GM23338 (cell line): ENCODE data around the gene HEBP1. TPM values are rescaled to one million over a fixed set of nuclear protein-coding genes. Genes with fewer than 3 reads are reported as not detected.

ENCODE experiments used
- ATAC-seq: fragments of 200-7000 bp; cut with Tn5 transposase; 3 replicates; pipeline ENCODE4 v1.9.1; 2020
- DNase-seq: peaks from one replicate; pipeline ENCODE4 v3.0.0-alpha.2; 2015; ENCODE audit warnings: low spot score
- H2AFZ ChIP-seq: fragments of 200-600 bp; sonication (generic); 2 replicates; pipeline ENCODE4 v1.8.0; 2016; ENCODE audit warnings: antibody characterized with exemption, mild to moderate bottlenecking, moderate library complexity
- H3F3A ChIP-seq: fragments of 200-600 bp; sonication (generic); replicated peaks from 2 replicates; pipeline ENCODE4 v1.8.0; 2017; ENCODE audit warnings: antibody characterized with exemption, mixed run types, low read depth
- H3K27ac ChIP-seq: fragments of 200-600 bp; sonication (generic); 2 replicates; pipeline ENCODE4 v1.6.1; 2016; ENCODE audit warnings: low read depth
- H3K27me3 ChIP-seq: fragments of 200-600 bp; sonication (generic); 2 replicates; pipeline ENCODE4 v1.8.0; 2016; ENCODE audit warnings: mild to moderate bottlenecking, mixed run types, moderate library complexity; ENCODE audit not compliant: insufficient read depth
- H3K36me3 ChIP-seq: fragments of 200-600 bp; sonication (generic); 2 replicates; pipeline ENCODE4 v1.8.0; 2016; ENCODE audit warnings: mild to moderate bottlenecking; ENCODE audit not compliant: insufficient read depth
- H3K4me1 ChIP-seq: fragments of 200-600 bp; sonication (generic); 2 replicates; pipeline ENCODE4 v1.8.0; 2016; ENCODE audit warnings: mild to moderate bottlenecking, moderate library complexity; ENCODE audit not compliant: insufficient read depth
- H3K4me2 ChIP-seq: fragments of 200-600 bp; sonication (generic); 2 replicates; pipeline ENCODE4 v1.7.1; 2017; ENCODE audit warnings: mixed run types
- H3K4me3 ChIP-seq: fragments of 200-600 bp; sonication (generic); 2 replicates; pipeline ENCODE4 v1.6.1; 2016; ENCODE audit warnings: mixed run types
- H3K79me2 ChIP-seq: fragments of 200-600 bp; sonication (generic); replicated peaks from 2 replicates; pipeline ENCODE4 v1.8.0; 2017; ENCODE audit warnings: mild to moderate bottlenecking; ENCODE audit not compliant: insufficient read depth
- H3K9me2 ChIP-seq: fragments of 200-600 bp; sonication (generic); 2 replicates; pipeline ENCODE4 v1.8.0; 2017; ENCODE audit not compliant: insufficient read depth
- H4K20me1 ChIP-seq: fragments of 200-600 bp; sonication (generic); replicated peaks from 2 replicates; pipeline ENCODE4 v1.8.0; 2017; ENCODE audit warnings: mild to moderate bottlenecking; ENCODE audit not compliant: insufficient read depth
- H3K27ac Mint-ChIP-seq: 2 replicates; pipeline ENCODE4 v1.8.0; 2020; ENCODE audit warnings: inconsistent platforms, mild to moderate bottlenecking, moderate library complexity, mixed read lengths
- H3K27me3 Mint-ChIP-seq: 3 replicates; pipeline ENCODE4 v1.8.0; 2022; ENCODE audit warnings: low read depth, mild to moderate bottlenecking, moderate library complexity, mixed read lengths, inconsistent platforms; ENCODE audit not compliant: insufficient read depth, poor library complexity
- H3K36me3 Mint-ChIP-seq: 3 replicates; pipeline ENCODE4 v1.8.0; 2021; ENCODE audit warnings: low read depth, mild to moderate bottlenecking, inconsistent platforms, moderate library complexity, mixed read lengths
- H3K4me1 Mint-ChIP-seq: 3 replicates; pipeline ENCODE4 v1.8.0; 2020; ENCODE audit warnings: mild to moderate bottlenecking, inconsistent platforms, mixed read lengths
- H3K4me3 Mint-ChIP-seq: 3 replicates; pipeline ENCODE4 v1.8.0; 2021; ENCODE audit warnings: moderate library complexity, mild to moderate bottlenecking, inconsistent platforms, mixed read lengths
- H3K9me3 Mint-ChIP-seq: 3 replicates; pipeline ENCODE4 v1.8.0; 2020; ENCODE audit warnings: moderate library complexity, mild to moderate bottlenecking, inconsistent platforms, mixed read lengths
- CREB1 ChIP-seq: fragments of 250-450 bp; sonication (Bioruptor Pico); IDR thresholded peaks from 2 replicates; pipeline ENCODE4 v1.5.0; 2020; ENCODE audit warnings: low read depth, mild to moderate bottlenecking, moderate library complexity
- CTCF ChIP-seq, 2 experiments: fragments of 200-600 bp in 1 of 2; sonication (generic) in 1 of 2; conservative IDR thresholded peaks; 2 replicates each; pipeline versions ENCODE4 v1.5.1 to v1.6.1; 2016 to 2017; ENCODE audit warnings: antibody characterized with exemption in 2 of 2, low read depth in 2 of 2, mild to moderate bottlenecking in 2 of 2, moderate library complexity in 1 of 2
- ETS1 ChIP-seq: IDR thresholded peaks from 2 replicates; pipeline ENCODE4 v1.6.1; 2016; ENCODE audit warnings: antibody characterized with exemption
- EZH2 ChIP-seq: fragments of 200-600 bp; sonication (generic); IDR thresholded peaks from one replicate; pipeline ENCODE4 v1.8.0; 2017; ENCODE audit warnings: antibody characterized with exemption, mild to moderate bottlenecking, low read depth; ENCODE audit not compliant: unreplicated experiment
- EZH2phosphoT487 ChIP-seq: fragments of 200-600 bp; sonication (generic); IDR thresholded peaks from one replicate; pipeline ENCODE4 v1.8.1; 2018; ENCODE audit warnings: antibody characterized with exemption; ENCODE audit not compliant: unreplicated experiment
- JUNB ChIP-seq: IDR thresholded peaks from one replicate; pipeline ENCODE4 v1.6.1; 2016; ENCODE audit warnings: antibody characterized with exemption; ENCODE audit not compliant: unreplicated experiment
- NANOG ChIP-seq: IDR thresholded peaks from 2 replicates; pipeline ENCODE4 v1.6.1; 2016; ENCODE audit warnings: antibody characterized with exemption, borderline replicate concordance
- POLR2AphosphoS5 ChIP-seq: IDR thresholded peaks from 2 replicates; pipeline ENCODE4 v1.6.1; 2016; ENCODE audit warnings: antibody characterized with exemption, low read depth
- REST ChIP-seq: IDR thresholded peaks from one replicate; pipeline ENCODE4 v1.6.1; 2018; ENCODE audit warnings: antibody characterized with exemption; ENCODE audit not compliant: unreplicated experiment
- STAT1 ChIP-seq: IDR thresholded peaks from one replicate; pipeline ENCODE4 v1.6.1; 2016; ENCODE audit warnings: antibody characterized with exemption; ENCODE audit not compliant: unreplicated experiment
- ZNF114 ChIP-seq: fragments of 250-450 bp; sonication (Bioruptor Pico); IDR thresholded peaks from 2 replicates; pipeline ENCODE4 v1.5.0; 2020; ENCODE audit warnings: mild to moderate bottlenecking, moderate library complexity
- ZNF331 ChIP-seq: fragments of 250-450 bp; sonication (Bioruptor Pico); IDR thresholded peaks from 2 replicates; pipeline ENCODE4 v1.5.0; 2020; ENCODE audit warnings: low read depth, mild to moderate bottlenecking, moderate library complexity
- ZNF462 ChIP-seq: fragments of 250-450 bp; sonication (Bioruptor Pico); IDR thresholded peaks from 2 replicates; pipeline ENCODE4 v1.5.0; 2020; ENCODE audit warnings: mild to moderate bottlenecking, moderate library complexity
- polyA plus RNA-seq: library from polyadenylated mRNA; unstranded; fragments of >200 nt; fragmentation: Nextera tagmentation; extraction: Ambion mirVana; gene quantifications from 2 replicates; pipeline ENCODE4 v1.2.1, GENCODE V29; 2016
- total RNA-seq: library from RNA; depleted of rRNA; stranded (reverse); fragments of >200 nt; shearing (Covaris generic); gene quantifications from 2 replicates; pipeline ENCODE4 v1.2.3, GENCODE V29; 2014

HEBP1 gene
- total and polyA plus RNA-seq, 2 experiments from 2014 or later, result 25.2 to 45.1 TPM

GRCh38 chr12:12993367-12993766 lies 6.7 kb downstream of the HEBP1 start:
- H4K20me1 ChIP-seq, result peaks cover 3% of the 10 kb centered on the region; the same call in 1 of the 2 replicates
- peaks cover 28% of the 10 kb centered on the region for H3K4me1 ChIP-seq
- no peaks in the 10 kb centered on the region for H3K9me3 Mint-ChIP-seq
- no peak overlapping the region for H3K4me2 ChIP-seq
- no peaks in the 10 kb centered on the region for H3K36me3 ChIP-seq
- H3F3A ChIP-seq, result no peaks in the 10 kb centered on the region
- peaks cover 20% of the 10 kb centered on the region for H3K79me2 ChIP-seq
- peaks cover 7% of the 10 kb centered on the region for H3K27me3 Mint-ChIP-seq
- no peaks in the 10 kb centered on the region for H3K27me3 ChIP-seq
- no peak overlapping the region for H3K27ac ChIP-seq
- peaks cover 50% of the 10 kb centered on the region for H3K4me1 Mint-ChIP-seq
- no peak for TF ChIP-seq CTCF (conservative IDR thresholded peaks at IDR 0.05; ENCODE audit: low read depth in 2 of 2)
- no peak for TF ChIP-seq STAT1
- TF ChIP-seq ZNF331, result no peak
- TF ChIP-seq ETS1, result no peak
- no peak for TF ChIP-seq ZNF114 (CRISPR knock-in tag)
- TF ChIP-seq CREB1 (CRISPR knock-in tag), result no peak
- TF ChIP-seq NANOG, result no peak
- no peak for TF ChIP-seq JUNB
- no peak for TF ChIP-seq EZH2phosphoT487
- no peak for TF ChIP-seq REST
- no peak for TF ChIP-seq ZNF462 (CRISPR knock-in tag)
- TF ChIP-seq POLR2AphosphoS5, result no peak
- TF ChIP-seq EZH2, result no peak
- H2AFZ ChIP-seq, result no peak overlapping the region
- ATAC-seq (no peak), DNase-seq (no peak)
- no peak overlapping the region for H3K4me3 ChIP-seq
- peaks cover 13% of the 10 kb centered on the region for H3K36me3 Mint-ChIP-seq
- no peak overlapping the region for H3K4me3 Mint-ChIP-seq
- H3K27ac Mint-ChIP-seq, result 0 out of 2 replicates have a peak overlapping the region, but pooled peaks have one; percentile 80
- H3K9me2 ChIP-seq, result no peaks in the 10 kb centered on the region
